BLaER1 treated with 17β-estradiol and CSF1 and Interleukin-3, amounts not matched to agents 10 nM and 100 nM (cell line): Measurements from ENCODE around the gene AMOTL2.

Source experiments
- H3K27ac ChIP-seq, 11 experiments: shearing (Covaris generic); formaldehyde crosslinking; 2 replicates each; pipeline ENCODE4 v1.8.1; 2022
- H3K27me3 ChIP-seq, 11 experiments: shearing (Covaris generic); formaldehyde crosslinking; 2 replicates each; pipeline ENCODE4 v1.8.1; 2022
- H3K36me3 ChIP-seq, 11 experiments: shearing (Covaris generic); formaldehyde crosslinking; 2 replicates each; pipeline ENCODE4 v1.8.1; 2022
- H3K4me1 ChIP-seq, 10 experiments: shearing (Covaris generic); formaldehyde crosslinking; 2 replicates each; pipeline ENCODE4 v1.8.1; 2022
- H3K4me2 ChIP-seq, 11 experiments: shearing (Covaris generic); formaldehyde crosslinking; 2 replicates each; pipeline ENCODE4 v1.8.1; 2022
- H3K4me3 ChIP-seq, 10 experiments: shearing (Covaris generic); formaldehyde crosslinking; 2 replicates each; pipeline ENCODE4 v1.8.1; 2022
- H3K9ac ChIP-seq, 11 experiments: shearing (Covaris generic); formaldehyde crosslinking; 2 replicates each; pipeline ENCODE4 v1.8.1; 2022
- H3K9me3 ChIP-seq, 11 experiments: shearing (Covaris generic); formaldehyde crosslinking; replicated peaks in 1 of 11; 2 replicates each; pipeline ENCODE4 v1.8.1; 2022
- H4K20me1 ChIP-seq, 11 experiments: shearing (Covaris generic); formaldehyde crosslinking; 2 replicates each; pipeline ENCODE4 v1.8.1; 2022
- Cebpa-rat ChIP-seq, 11 experiments: shearing (Covaris generic); IDR thresholded peaks; 2 replicates each; pipeline ENCODE4 v1.8.1; 2022

Gene AMOTL2

GRCh38 chr3:134330883-134331810 lies 43.1 kb downstream of the AMOTL2 start:
- TF ChIP-seq Cebpa-rat (IDR thresholded peaks at IDR 0.05) = no peak
- Histone ChIP-seq H3K9me3 (no peaks in the 10 kb centered on the region), H3K36me3 (no peaks in the 10 kb centered on the region), H3K9ac (no peak overlapping the region), H4K20me1 (no peaks in the 10 kb centered on the region; a peak in 1 of 22 replicates), H3K4me3 (no peak overlapping the region), H3K27ac (no peak overlapping the region), H3K4me2 (no peak overlapping the region), H3K4me1 (peaks cover 10 to 31% (median 25%) of the 10 kb centered on the region in 10 experiments), H3K27me3 (no peaks in the 10 kb centered on the region)

- no peak overlapping the region for H3K9ac ChIP-seq
- no peak for TF ChIP-seq Cebpa-rat (IDR thresholded peaks at IDR 0.05)
- H3K36me3 ChIP-seq = no peaks in the 10 kb centered on the region
- no peaks in the 10 kb centered on the region for H3K27me3 ChIP-seq
- H4K20me1 ChIP-seq = no peaks in the 10 kb centered on the region; a peak in 1 of 22 replicates
- no peaks in the 10 kb centered on the region for H3K9me3 ChIP-seq
- peak overlapping the region in 3 of 11 experiments; percentile 67 to 82 (median 70); a peak in 3 of 22 replicates for H3K4me2 ChIP-seq
- peak overlapping the region in 1 of 11 experiments; percentile 35; a peak in 1 of 22 replicates for H3K27ac ChIP-seq
- peaks cover 10 to 31% (median 26%) of the 10 kb centered on the region in 10 experiments for H3K4me1 ChIP-seq
- no peak overlapping the region for H3K4me3 ChIP-seq
Measured at GRCh38 chr3:134328846-134329245, 45.4 kb downstream of the AMOTL2 start.

GRCh38 chr3:134328147-134328591 lies 46.1 kb downstream of the AMOTL2 start:
- H3K4me2 ChIP-seq = peak overlapping the region in 8 of 11 experiments; percentile 67 to 87 (median 72); a peak in 14 of 22 replicates
- peak overlapping the region in 6 of 11 experiments; percentile 7 to 68 (median 46); a peak in 6 of 22 replicates for H3K27ac ChIP-seq
- 0 out of 22 replicates have a peak, but pooled peaks of 1 of the 11 experiments have one; percentile 14 for TF ChIP-seq Cebpa-rat (IDR thresholded peaks at IDR 0.05)
- H3K9ac ChIP-seq = no peak overlapping the region
- H3K9me3 ChIP-seq = no peaks in the 10 kb centered on the region
- no peaks in the 10 kb centered on the region; a peak in 1 of 22 replicates for H4K20me1 ChIP-seq
- H3K36me3 ChIP-seq = no peaks in the 10 kb centered on the region
- peaks cover 10 to 31% (median 26%) of the 10 kb centered on the region in 10 experiments for H3K4me1 ChIP-seq
- no peaks in the 10 kb centered on the region for H3K27me3 ChIP-seq
- H3K4me3 ChIP-seq = no peak overlapping the region

- Histone ChIP-seq H3K4me3 (no peak overlapping the region), H3K27me3 (no peaks in the 10 kb centered on the region), H3K4me2 (peak overlapping the region; percentile 50 to 87 (median 71)), H4K20me1 (no peaks in the 10 kb centered on the region; a peak in 1 of 22 replicates), H3K9me3 (no peaks in the 10 kb centered on the region), H3K4me1 (peaks cover 10 to 31% (median 26%) of the 10 kb centered on the region in 10 experiments), H3K9ac (peak overlapping the region in 3 of 11 experiments; percentile 9 to 41 (median 19); a peak in 3 of 22 replicates), H3K36me3 (no peaks in the 10 kb centered on the region), H3K27ac (peak overlapping the region in 7 of 11 experiments; percentile 12 to 68 (median 39); a peak in 10 of 22 replicates)
- no peak for TF ChIP-seq Cebpa-rat (IDR thresholded peaks at IDR 0.05)
Measured at GRCh38 chr3:134327594-134327975, 46.7 kb downstream of the AMOTL2 start.

- H3K36me3 ChIP-seq = no peaks in the 10 kb centered on the region
- peak overlapping the region in 3 of 11 experiments; percentile 9 to 41 (median 19); a peak in 4 of 22 replicates for H3K9ac ChIP-seq
- no peak overlapping the region for H3K4me3 ChIP-seq
- peak in 6 of 11 experiments; percentile 8 to 75 (median 58); a peak in 8 of 22 replicates for TF ChIP-seq Cebpa-rat (IDR thresholded peaks at IDR 0.05)
- H3K27ac ChIP-seq = peak overlapping the region in 8 of 11 experiments; percentile 4 to 68 (median 34); a peak in 10 of 22 replicates
- no peaks in the 10 kb centered on the region; a peak in 1 of 22 replicates for H4K20me1 ChIP-seq
- peaks cover 10 to 31% (median 26%) of the 10 kb centered on the region in 10 experiments for H3K4me1 ChIP-seq
- H3K9me3 ChIP-seq = no peaks in the 10 kb centered on the region
- peak overlapping the region; percentile 50 to 87 (median 71) for H3K4me2 ChIP-seq
- no peaks in the 10 kb centered on the region for H3K27me3 ChIP-seq
Measured at GRCh38 chr3:134326760-134327593, 47.3 kb downstream of the AMOTL2 start.

GRCh38 chr3:134326126-134326525 lies 48.1 kb downstream of the AMOTL2 start:
- no peak overlapping the region for H3K9ac ChIP-seq

GRCh38 chr3:134325706-134326105 lies 48.5 kb downstream of the AMOTL2 start:
- Histone ChIP-seq H3K4me2 (no peak overlapping the region), H3K27ac (no peak overlapping the region; a peak in 1 of 22 replicates), H3K9ac (no peak overlapping the region), H3K9me3 (no peaks in the 10 kb centered on the region), H3K4me1 (peaks cover 10 to 31% (median 26%) of the 10 kb centered on the region in 10 experiments), H4K20me1 (no peaks in the 10 kb centered on the region; a peak in 1 of 22 replicates), H3K27me3 (no peaks in the 10 kb centered on the region), H3K36me3 (no peaks in the 10 kb centered on the region), H3K4me3 (no peak overlapping the region)
- TF ChIP-seq Cebpa-rat (IDR thresholded peaks at IDR 0.05) = no peak

More at GRCh38 chr3:134326126-134326525, 48.1 kb downstream of the AMOTL2 start:
- no peaks in the 10 kb centered on the region for H3K36me3 ChIP-seq
- H3K27me3 ChIP-seq = no peaks in the 10 kb centered on the region
- H3K4me2 ChIP-seq = peak overlapping the region in 3 of 11 experiments; percentile 70 to 87 (median 74); a peak in 2 of 22 replicates
- peaks cover 10 to 31% (median 26%) of the 10 kb centered on the region in 10 experiments for H3K4me1 ChIP-seq
- no peak overlapping the region for H3K4me3 ChIP-seq
- peak overlapping the region in 2 of 11 experiments; percentile 53; a peak in 1 of 22 replicates for H3K27ac ChIP-seq
- no peaks in the 10 kb centered on the region for H3K9me3 ChIP-seq
- no peaks in the 10 kb centered on the region; a peak in 1 of 22 replicates for H4K20me1 ChIP-seq
- TF ChIP-seq Cebpa-rat (IDR thresholded peaks at IDR 0.05) = no peak

- Histone ChIP-seq H3K4me2 (no peak overlapping the region), H3K9ac (no peak overlapping the region), H4K20me1 (no peaks in the 10 kb centered on the region; a peak in 1 of 22 replicates), H3K27ac (no peak overlapping the region), H3K36me3 (no peaks in the 10 kb centered on the region), H3K9me3 (no peaks in the 10 kb centered on the region), H3K27me3 (no peaks in the 10 kb centered on the region), H3K4me1 (peaks cover 10 to 31% (median 26%) of the 10 kb centered on the region in 10 experiments), H3K4me3 (no peak overlapping the region)
- no peak for TF ChIP-seq Cebpa-rat (IDR thresholded peaks at IDR 0.05)
Measured at GRCh38 chr3:134325061-134325705, 49.1 kb downstream of the AMOTL2 start.
